H1 (cell line): ENCODE results near the gene ATP10D. TPM values are rescaled to one million over a fixed set of nuclear protein-coding genes. Genes with fewer than 3 reads are reported as not detected.

ENCODE experiments used
- CBX8 ChIP-seq: fragments of 300-800, 300-1000 bp; sonication (generic); IDR thresholded peaks from 2 replicates; pipeline ENCODE4 v1.7.1; 2016; ENCODE audit warnings: low read depth, low read length, borderline replicate concordance
- FOSL1 ChIP-seq: IDR thresholded peaks from 2 replicates; pipeline ENCODE4 v1.6.1; 2011; ENCODE audit warnings: mild to moderate bottlenecking, low read depth, low read length, moderate library complexity; ENCODE audit not compliant: insufficient read depth
- TBP ChIP-seq: IDR thresholded peaks from 2 replicates; pipeline ENCODE4 v1.6.1; 2011; ENCODE audit warnings: low read depth, low read length, improper control_type of control experiment
- ZNF274 ChIP-seq: IDR thresholded peaks from 2 replicates; pipeline ENCODE4 v1.7.0; 2012; ENCODE audit warnings: low read length, borderline replicate concordance; ENCODE audit errors: extremely low read depth
- polyA plus RNA-seq, 7 experiments: library from polyadenylated mRNA; depleted of rRNA in 3 of 7; stranded (reverse) in 5 of 7; unstranded in 2 of 7; fragments of >200 nt in 5 of 7; fragments of 200-250 nt in 2 of 7; gene quantifications; 1 replicate in 5 of 7; 2 replicates in 1 of 7; 4 replicates in 1 of 7; pipeline versions ENCODE4 v1.2.1 to v1.2.3, GENCODE V29; 2011 to 2013; ENCODE audit warnings: missing spikeins in 2 of 7, mixed read lengths in 2 of 7
- total RNA-seq: library from RNA; stranded (reverse); fragmentation: NEBNext Ultra II Directional; extraction: Animal tissue kit (Norgen Biotek cat#: 25700); gene quantifications from 2 replicates; pipeline ENCODE4 v1.2.1, GENCODE V29; 2021
- TF ChIP-seq, protein P1 (sequence below): IDR thresholded peaks from 2 replicates; pipeline ENCODE4 v1.6.1; 2012; ENCODE audit warnings: inconsistent platforms

The ATP10D gene
- total and polyA plus RNA-seq, 2 of the 8 experiments (the other 6 are each of a cell fraction or from before 2014, with no cell fraction given): 2.9 to 5.9 TPM

DNA sequence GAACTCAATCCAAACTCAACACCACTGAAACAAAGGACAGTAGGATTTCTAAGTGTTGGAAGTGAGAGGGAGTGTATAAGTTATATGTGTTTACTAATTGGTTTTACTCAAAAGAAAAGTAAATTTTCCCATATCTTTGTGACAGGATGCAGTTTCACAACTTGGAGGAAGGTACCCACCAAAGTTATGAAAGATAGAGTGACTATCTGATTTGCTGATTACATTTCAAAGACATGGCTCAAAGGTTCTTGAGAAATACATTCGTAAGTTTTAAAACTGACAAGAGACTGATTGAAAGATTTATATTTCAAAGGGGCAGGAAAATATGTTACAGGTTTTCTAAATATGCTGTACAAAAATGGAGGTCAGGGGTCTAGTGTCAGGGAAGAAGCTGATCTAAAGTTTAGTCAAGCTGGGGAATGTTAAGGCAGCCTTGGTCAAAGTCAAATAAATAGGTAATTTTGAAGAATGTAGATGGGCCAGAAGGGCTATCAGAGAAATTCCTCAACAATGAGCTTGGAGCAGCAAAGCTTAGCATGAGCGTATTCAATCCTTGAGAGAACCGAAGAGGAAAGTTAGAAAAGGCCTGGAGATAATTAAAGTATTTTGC, 11.8 kb upstream of the ATP10D start (continued):
- TF ChIP-seq, protein P1, sequence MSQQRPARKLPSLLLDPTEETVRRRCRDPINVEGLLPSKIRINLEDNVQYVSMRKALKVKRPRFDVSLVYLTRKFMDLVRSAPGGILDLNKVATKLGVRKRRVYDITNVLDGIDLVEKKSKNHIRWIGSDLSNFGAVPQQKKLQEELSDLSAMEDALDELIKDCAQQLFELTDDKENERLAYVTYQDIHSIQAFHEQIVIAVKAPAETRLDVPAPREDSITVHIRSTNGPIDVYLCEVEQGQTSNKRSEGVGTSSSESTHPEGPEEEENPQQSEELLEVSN: no peak
- no peak for TF ChIP-seq ZNF274
- TF ChIP-seq CBX8: no peak
- TF ChIP-seq FOSL1: no peak
- TF ChIP-seq TBP: no peak
